Daoy (cell line): Measurements from ENCODE around the gene KDM1A. TPM values are rescaled to one million over a fixed set of nuclear protein-coding genes. Genes with fewer than 3 reads are reported as not detected.

Experiments
- DNase-seq: peaks from one replicate; pipeline ENCODE4 v3.0.0-alpha.2; 2015; ENCODE audit warnings: low read depth
- total RNA-seq: library from RNA; depleted of rRNA; stranded (reverse); fragments of >200 nt; shearing (Covaris generic); gene quantifications from 2 replicates; pipeline ENCODE4 v1.2.3, GENCODE V29; 2014

KDM1A gene
- total RNA-seq, 1 experiment from 2014 or later: 194 TPM

GRCh38 chr1:23069675-23070074 is 50.4 kb downstream of the KDM1A start:
- DNase-seq: no peak

GRCh38 chr1:23074012-23074411 is 54.7 kb downstream of the KDM1A start:
- no peak for DNase-seq

- no peak for DNase-seq
Measured at GRCh38 chr1:23079025-23079424, 59.8 kb downstream of the KDM1A start.

- no peak for DNase-seq
Measured at GRCh38 chr1:23080885-23081284, 61.6 kb downstream of the KDM1A start.

GRCh38 chr1:23081376-23081775 is 62.1 kb downstream of the KDM1A start:
- DNase-seq: no peak

- DNase-seq: no peak
Measured at GRCh38 chr1:23083714-23084480, 64.6 kb downstream of the KDM1A start.

DNA sequence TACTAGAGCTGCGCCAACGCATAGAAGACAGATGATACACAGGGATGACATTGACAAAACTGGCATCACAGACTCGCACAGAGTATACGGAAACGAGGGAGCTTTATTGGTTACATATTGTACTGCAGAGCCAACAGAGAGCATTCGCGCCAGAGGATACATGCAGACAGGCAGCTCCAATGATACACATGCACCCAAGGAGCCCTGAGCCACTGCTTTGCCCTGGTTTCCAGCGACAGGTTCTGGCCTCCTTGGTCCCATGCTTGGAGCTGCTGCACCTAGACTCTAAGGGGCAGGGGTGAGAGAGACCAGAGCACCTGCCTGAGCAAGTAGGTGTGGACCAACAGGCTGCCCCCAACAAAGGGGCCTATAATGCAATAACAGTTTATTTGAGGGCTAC is 65.6 kb downstream of the KDM1A start:
- DNase-seq: no peak

DNA sequence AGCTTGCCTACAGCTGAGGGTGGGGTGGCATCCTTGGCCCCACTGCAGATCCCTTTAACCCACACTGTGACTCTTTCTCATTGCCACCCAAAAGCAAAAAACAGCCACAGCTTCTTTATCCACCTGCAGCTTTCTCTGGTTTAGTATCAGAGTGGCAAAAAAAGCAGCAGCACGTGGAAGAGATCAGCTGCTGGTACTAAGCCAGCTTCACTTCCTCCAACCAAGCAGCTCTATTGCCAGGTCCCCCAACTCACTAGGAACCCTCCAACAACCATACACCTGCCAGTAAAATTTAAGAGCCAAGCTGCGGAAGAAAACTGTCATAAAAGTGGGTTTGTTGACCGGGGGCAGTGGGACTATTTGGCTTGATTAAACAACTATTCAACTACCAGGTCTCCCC is 66.4 kb downstream of the KDM1A start:
- DNase-seq: no peak

- no peak for DNase-seq
Measured at GRCh38 chr1:23088027-23088426, 68.8 kb downstream of the KDM1A start.

DNA sequence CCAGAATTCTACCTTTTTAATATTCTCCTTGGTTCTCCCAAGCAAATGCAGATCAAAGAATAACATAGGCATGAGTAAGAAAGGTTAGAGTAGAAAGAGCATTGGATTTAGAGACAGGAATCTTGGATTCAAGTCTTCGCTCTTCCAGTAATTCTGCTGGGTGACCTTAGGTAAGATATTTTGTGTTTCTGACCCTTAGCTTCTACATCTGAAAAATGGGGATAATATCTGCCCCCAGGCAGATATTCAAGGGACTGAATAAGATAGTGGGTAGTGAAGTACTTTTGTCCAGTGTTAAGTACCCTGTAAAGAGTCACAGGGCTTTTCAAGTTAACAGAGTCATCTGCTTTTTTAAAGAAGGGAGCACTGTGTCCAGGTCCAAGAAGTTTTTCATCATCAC is 70.8 kb downstream of the KDM1A start:
- DNase-seq: no peak

GRCh38 chr1:23091545-23091944 is 72.3 kb downstream of the KDM1A start:
- DNase-seq: no peak

DNA sequence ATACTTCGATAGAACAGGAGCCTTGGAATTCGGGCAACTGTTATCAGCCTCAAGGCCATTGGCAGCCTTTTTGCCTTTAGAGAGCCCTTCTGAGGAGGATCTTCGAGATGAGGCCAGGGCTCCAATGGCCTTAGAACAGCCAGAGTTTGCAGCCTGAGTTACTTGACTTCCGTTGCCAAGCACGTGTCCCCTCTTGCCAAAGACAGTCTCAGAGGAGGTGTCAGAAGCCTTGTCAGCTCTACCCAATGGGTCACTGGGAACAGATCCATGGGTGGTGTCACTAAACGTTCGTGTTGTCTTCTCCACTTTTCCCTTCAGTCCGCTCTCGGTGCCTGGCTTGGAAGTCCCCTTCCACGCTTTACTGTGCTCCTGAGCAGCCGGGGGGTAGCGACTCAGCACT is 73.2 kb downstream of the KDM1A start:
- DNase-seq: no peak

DNA sequence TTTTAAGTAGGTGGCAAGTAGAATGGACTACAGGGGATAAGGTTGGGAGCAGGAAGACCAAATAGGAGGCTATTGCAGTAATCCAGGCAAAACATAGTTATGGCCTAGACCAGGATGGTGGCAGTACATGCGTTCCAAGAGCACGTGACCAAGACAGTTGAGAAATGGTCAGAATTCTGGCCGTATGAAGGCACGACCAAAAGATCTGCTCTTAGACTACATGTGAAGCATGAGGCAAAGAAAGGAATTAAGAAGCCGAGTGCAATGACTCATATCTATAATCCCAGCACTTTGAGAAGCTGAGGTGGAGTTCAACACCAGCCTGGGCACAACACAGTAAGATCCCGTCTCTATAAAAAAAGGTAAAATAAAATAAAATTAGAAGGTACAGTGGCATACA is 78.0 kb downstream of the KDM1A start:
- DNase-seq: no peak

- DNase-seq: peak; percentile 82
Measured at GRCh38 chr1:23098463-23099170, 79.3 kb downstream of the KDM1A start.

- no peak for DNase-seq
Measured at GRCh38 chr1:23099171-23099536, 79.9 kb downstream of the KDM1A start.

- DNase-seq: peak; percentile 93
Measured at GRCh38 chr1:23100074-23100748, 80.9 kb downstream of the KDM1A start.

DNA sequence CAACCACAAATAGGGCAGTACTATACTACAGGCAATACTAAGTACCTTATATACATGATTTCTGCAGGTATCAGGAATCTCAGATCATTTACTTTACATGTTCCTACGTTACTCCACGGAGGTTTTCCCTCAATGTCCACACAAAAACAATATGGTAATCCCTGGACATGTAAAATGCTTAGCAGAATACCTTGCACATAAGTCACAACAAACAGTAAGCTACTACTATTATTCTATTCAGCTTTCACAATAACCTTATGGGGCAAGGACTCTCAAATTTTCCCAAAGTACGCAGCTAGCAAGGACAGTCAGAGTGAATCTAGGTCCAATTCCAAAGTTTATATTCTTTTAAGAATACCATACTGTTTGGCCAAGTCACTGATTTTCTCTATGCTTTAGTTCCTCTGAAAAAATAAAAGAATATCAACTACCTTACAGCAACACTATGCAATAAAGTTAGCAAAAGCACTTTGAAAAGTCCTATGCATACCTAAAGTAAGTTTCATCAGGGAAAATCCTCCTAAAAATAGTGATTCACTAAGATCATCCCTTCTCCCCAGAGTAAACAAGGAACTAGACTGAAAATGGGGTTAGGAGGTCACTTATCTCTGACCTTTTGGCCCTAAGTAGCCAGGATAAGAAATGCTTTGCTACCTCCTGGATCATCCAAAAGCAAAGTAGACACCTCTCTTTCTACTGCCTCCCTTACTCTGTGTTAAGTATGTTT is 82.0 kb downstream of the KDM1A start:
- DNase-seq: no peak

DNA sequence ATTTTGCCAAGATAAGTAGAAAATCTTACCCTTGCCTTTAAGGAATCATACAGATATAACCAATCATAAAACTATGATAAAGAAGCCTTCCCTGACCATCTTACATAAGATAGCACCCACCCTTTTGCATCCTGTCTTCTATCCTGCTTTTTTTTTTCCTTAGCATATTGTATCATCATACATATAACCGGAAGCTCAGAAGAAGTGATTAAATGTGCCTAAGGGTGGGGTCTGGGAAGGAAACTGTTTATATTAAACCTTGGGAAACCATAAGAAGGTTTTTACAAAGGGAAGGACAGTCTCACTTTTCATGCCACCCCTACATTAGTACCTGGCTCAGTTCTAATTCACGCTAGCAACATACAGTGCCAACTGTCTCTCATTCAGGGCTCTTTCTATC is 82.6 kb downstream of the KDM1A start:
- no peak for DNase-seq

DNA sequence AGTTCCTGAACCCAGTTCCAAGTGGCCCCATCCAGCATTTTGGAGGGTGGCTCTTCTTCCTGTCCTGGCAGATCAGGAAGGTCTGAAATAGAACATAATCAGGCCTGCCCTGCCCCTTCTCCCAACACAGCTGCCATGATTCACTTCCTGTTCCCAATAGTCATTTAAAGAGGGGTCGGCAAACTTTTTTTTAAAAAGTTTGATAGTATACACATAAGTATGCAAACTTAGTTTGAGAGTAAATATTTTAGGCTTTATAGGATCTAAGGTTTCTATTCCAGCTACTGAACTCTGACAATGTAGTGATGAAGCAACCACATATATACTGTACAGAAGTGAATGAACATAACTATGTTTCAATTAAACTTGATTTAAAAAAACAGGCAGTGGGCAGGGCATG is 83.0 kb downstream of the KDM1A start:
- DNase-seq: peak; percentile 72

GRCh38 chr1:23103001-23103889 is 84.0 kb downstream of the KDM1A start:
- peak; percentile 77 for DNase-seq

DNA sequence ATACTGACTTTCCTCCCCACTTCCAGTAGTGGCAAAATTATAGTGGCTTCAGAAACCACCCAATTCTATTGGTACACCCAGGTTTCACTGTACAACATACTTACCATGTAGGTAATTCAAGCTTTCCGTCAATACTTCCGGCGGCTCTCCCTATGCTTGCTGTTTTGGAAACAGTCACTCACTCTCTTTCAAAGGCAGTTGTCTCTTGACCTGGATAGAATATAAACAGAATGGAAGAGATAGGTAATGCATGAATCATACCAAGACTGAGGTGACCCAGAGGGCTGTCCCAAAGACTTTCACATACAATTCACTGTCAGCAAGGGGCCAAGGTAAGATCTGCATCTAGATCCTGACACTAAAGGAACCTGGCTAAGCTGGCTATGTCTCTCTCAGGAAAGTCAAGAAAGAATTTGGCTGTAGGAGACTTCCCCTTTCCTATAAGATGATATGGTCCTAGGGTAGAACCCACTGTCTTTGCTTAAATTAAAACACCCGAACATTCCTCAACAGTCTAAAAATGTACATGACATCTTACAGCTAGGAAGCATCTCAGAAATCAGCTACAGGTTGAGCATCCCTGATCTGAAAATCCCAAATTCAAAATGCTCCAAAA is 89.8 kb downstream of the KDM1A start:
- DNase-seq: no peak
